Left ventricle myocardium inferior (tissue), 1 donor: ENCODE data around the gene WASF3. TPM values are rescaled to one million over a fixed set of nuclear protein-coding genes. Genes with fewer than 3 reads are reported as not detected.

Source experiments
- DNase-seq: peaks from one replicate; pipeline ENCODE4 v3.0.0-alpha.2; 2020
- H3K27ac ChIP-seq: fragments of 200-600 bp; replicated peaks from 2 replicates; pipeline ENCODE4 v1.8.0; 2021
- H3K27me3 ChIP-seq: fragments of 200-600 bp; 2 replicates; pipeline ENCODE4 v1.8.0; 2021; ENCODE audit warnings: low read depth
- H3K36me3 ChIP-seq: fragments of 200-600 bp; 2 replicates; pipeline ENCODE4 v1.8.0; 2021
- H3K4me1 ChIP-seq: fragments of 200-600 bp; 2 replicates; pipeline ENCODE4 v1.8.0; 2021
- H3K4me3 ChIP-seq: fragments of 200-600 bp; 2 replicates; pipeline ENCODE4 v1.8.0; 2021; ENCODE audit warnings: mild to moderate bottlenecking, moderate library complexity
- H3K9me3 ChIP-seq: fragments of 200-600 bp; replicated peaks from 2 replicates; pipeline ENCODE4 v1.8.0; 2021
- intact Hi-C: fragments of 100-400 bp; cut with micrococcal nuclease; formaldehyde crosslinking; loops from one replicate; pipeline ENCODE4 v1.11.0; 2022
- total RNA-seq: library from RNA; stranded (reverse); fragmentation: NEBNext Ultra II Directional; extraction: Animal tissue kit (Norgen Biotek cat#: 25700); gene quantifications from one replicate; pipeline ENCODE4 v1.2.1, GENCODE V29; 2021
- TF ChIP-seq, protein P1 (sequence below): fragments of 200-600 bp; IDR thresholded peaks from 2 replicates; pipeline ENCODE4 v1.8.0; 2021; ENCODE audit warnings: antibody characterized with exemption, mild to moderate bottlenecking, borderline replicate concordance
- donor health status: DM: no; HTN: yes; CAD: no; lungs with severe emphysema.

WASF3 gene
- total RNA-seq, 1 donor from 2014 or later = 12.6 TPM

DNA sequence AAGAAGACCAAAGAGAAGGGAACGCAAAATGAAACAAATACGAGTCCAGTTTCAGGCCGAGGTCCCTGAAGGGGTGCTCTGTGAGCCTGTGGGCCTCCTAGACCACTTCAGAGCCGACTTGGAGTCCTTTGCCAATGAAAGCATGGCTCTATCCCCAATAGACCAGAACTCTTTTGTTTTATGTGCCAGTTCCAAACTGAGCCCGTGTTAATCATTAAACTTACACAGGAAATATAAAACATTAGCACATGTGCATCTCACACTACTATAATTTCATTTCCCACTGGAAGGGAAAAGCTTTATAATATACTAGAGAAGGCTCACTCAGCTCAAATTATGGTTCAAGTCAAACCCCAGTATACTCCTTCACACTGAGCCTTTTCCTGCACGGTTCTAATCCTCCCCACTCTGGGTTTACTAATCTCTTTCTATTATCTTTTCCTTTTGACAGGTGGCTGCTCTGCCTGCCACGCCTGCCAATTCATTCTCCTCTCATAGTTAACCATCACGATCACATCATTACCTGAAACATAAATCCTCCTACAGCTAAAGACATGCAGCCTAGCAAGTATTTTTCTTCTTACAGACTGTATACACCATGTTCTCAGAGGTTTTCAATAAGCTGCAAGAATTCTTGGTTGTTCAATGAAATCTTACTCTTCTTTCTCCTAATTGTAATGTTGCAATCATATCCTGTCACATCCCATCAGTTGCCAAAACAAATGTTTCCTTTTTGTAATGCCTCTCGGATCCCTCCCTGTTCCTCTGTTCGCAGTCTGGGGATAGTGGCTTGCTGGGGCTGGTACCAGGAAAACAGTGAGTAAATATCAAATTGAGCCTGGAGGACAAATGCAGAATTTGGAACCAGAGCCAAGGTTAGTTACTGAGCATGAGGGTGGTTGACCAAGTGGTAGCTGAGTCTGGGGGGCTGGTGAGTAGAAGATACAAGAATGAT, 18.8 kb upstream of the WASF3 start:
- TF ChIP-seq, protein P1, sequence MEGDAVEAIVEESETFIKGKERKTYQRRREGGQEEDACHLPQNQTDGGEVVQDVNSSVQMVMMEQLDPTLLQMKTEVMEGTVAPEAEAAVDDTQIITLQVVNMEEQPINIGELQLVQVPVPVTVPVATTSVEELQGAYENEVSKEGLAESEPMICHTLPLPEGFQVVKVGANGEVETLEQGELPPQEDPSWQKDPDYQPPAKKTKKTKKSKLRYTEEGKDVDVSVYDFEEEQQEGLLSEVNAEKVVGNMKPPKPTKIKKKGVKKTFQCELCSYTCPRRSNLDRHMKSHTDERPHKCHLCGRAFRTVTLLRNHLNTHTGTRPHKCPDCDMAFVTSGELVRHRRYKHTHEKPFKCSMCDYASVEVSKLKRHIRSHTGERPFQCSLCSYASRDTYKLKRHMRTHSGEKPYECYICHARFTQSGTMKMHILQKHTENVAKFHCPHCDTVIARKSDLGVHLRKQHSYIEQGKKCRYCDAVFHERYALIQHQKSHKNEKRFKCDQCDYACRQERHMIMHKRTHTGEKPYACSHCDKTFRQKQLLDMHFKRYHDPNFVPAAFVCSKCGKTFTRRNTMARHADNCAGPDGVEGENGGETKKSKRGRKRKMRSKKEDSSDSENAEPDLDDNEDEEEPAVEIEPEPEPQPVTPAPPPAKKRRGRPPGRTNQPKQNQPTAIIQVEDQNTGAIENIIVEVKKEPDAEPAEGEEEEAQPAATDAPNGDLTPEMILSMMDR = no peak
- intact Hi-C loops = no loop called here
- DNase-seq = no peak
- peaks cover 27% of the 10 kb centered on the region for H3K27me3 ChIP-seq
- H3K9me3 ChIP-seq = no peaks in the 10 kb centered on the region
- H3K27ac ChIP-seq = no peak overlapping the region
- H3K36me3 ChIP-seq = no peaks in the 10 kb centered on the region
- no peaks in the 10 kb centered on the region for H3K4me1 ChIP-seq
- no peak overlapping the region for H3K4me3 ChIP-seq

DNA sequence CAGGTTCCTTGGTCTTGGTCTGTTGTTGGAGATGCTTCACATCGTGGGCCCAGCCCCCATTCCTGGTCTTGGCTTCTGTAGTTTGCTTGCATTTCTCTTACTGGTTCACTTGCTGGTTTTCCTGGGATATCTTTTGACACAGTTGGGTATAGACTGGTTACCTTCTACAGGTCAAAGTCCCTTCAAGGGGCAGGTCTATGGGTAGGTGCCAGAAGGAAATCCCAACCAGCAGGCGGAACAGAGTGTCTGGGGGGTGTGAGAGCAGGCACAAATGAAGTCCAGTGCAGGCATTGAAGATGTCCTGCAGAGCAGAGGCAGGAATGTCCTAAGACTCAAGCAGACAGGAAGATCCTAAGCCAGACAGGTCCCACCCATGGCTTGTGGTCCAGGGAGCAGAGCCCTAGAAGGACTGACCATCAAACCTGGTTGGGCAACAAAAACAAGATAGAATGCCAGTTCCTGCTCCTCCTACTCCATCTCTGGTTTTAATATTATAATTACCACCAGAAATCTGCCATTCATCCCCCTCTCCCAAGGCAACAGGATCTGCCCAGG, 17.7 kb upstream of the WASF3 start:
- no peaks in the 10 kb centered on the region for H3K4me1 ChIP-seq
- intact Hi-C loops = no loop called here
- no peak for DNase-seq

DNA sequence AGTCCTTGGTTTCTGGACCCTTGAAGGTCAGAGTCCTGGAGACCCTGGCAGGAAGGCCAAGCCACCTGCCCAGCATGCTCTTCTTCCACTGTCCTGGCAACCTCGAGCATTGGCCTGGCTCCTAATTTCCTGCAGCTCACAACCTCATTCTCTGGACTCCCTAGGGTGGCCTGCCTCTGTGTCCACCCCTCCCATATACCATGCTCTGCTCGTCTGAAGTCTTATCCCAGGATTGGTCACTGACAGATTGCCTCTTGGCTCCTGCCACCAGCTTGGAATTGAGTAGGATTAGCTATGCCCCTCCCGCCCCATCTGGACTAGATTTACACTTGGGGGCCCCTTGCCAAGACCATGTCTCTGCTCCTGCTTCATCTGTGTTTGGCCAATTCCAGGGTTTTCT, 17.1 kb upstream of the WASF3 start:
- Histone ChIP-seq H3K36me3 (no peaks in the 10 kb centered on the region), H3K27ac (no peak overlapping the region), H3K4me1 (no peaks in the 10 kb centered on the region), H3K27me3 (peaks cover 27% of the 10 kb centered on the region), H3K9me3 (no peaks in the 10 kb centered on the region), H3K4me3 (no peak overlapping the region)
- intact Hi-C loops = no loop called here
- TF ChIP-seq, protein P1 = no peak
- DNase-seq = no peak

More for the DNA sequence above, 17.7 kb upstream of the WASF3 start:
- Histone ChIP-seq H3K36me3 (no peaks in the 10 kb centered on the region), H3K4me3 (no peak overlapping the region), H3K27me3 (peaks cover 27% of the 10 kb centered on the region), H3K9me3 (no peaks in the 10 kb centered on the region), H3K27ac (no peak overlapping the region)
- TF ChIP-seq, protein P1 = no peak

DNA sequence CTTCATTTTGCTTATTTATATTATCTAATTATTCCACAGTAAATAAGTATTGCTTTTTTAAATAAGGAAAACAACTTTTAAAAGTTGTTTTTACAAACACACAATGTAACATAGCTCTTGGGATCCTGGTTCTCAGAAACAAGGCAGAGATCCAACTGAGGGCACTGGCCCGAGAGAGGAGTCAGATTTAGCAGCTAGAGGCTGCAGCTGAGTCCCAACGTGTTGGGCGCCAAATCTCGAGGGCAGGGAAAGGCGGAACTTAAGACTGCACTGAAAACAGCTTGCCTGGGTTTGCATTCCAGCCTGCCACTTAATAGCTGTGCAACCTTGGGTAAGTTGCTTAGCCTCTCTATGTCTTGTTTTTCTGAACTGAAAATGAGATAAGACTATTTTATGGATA, 16.4 kb upstream of the WASF3 start:
- Histone ChIP-seq H3K4me3 (no peak overlapping the region), H3K27ac (no peak overlapping the region), H3K27me3 (peaks cover 27% of the 10 kb centered on the region), H3K9me3 (no peaks in the 10 kb centered on the region), H3K4me1 (no peaks in the 10 kb centered on the region), H3K36me3 (no peaks in the 10 kb centered on the region)
- TF ChIP-seq, protein P1 = no peak
- intact Hi-C loops = no loop called here
- DNase-seq = no peak

DNA sequence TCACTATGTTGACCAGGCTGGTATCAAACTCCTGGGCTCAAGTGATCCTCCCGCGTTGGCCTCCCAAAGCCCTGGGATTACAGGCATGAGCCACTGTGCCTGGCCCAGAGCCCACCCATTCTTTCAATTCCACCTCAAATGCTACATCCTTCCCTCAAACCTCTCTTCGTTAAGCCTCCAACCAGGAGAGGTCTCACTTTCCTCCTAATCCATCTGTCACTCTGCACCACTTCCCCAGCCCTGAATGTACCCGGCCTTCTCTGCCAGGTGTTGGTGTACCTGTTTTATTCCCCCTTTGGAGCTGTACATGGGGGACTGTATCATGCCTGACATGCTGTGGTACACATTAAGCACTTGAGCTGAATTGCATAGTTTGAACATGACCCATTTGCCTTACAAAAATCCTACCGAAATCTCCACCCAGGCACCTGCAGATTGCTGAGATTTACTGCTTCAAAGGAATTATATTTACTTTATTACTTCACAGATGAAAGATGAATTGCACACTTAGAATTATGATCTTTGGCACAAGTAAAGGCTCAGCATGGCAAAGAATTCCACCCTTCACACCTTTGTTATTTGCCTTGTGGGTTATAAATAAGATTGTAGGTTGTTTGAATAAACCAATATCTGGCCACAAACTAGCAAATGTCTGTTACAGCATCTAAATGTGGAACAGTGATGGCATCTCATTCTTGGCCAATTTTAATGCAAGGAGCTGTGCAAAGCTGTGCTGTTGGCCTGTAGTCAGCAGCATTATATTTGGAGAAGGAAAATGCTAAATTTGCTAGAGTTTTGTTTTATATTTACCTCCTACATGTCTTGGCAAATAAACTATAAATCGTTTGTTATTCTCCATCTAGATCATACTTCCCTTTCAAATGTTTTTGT, 15.6 kb upstream of the WASF3 start:
- no peak for DNase-seq
- Histone ChIP-seq H3K4me3 (no peak overlapping the region), H3K36me3 (no peaks in the 10 kb centered on the region), H3K9me3 (no peaks in the 10 kb centered on the region), H3K27ac (no peak overlapping the region), H3K27me3 (peaks cover 32% of the 10 kb centered on the region), H3K4me1 (no peaks in the 10 kb centered on the region)
- intact Hi-C loops = no loop called here
- TF ChIP-seq, protein P1 = no peak
